ENCODE results near the gene RNU2-63P. TPM values are rescaled to one million over a fixed set of nuclear protein-coding genes. Genes with fewer than 3 reads are reported as not detected.
"Not testable (repeated sequence)": the region's sequence is repeated elsewhere in the genome, so short reads cannot be mapped to it uniquely, and the experiment has no call there.

The RNU2-63P gene
- total RNA-seq, 2 donors from 2014 or later = 12.6 to 43.6 TPM

DNA sequence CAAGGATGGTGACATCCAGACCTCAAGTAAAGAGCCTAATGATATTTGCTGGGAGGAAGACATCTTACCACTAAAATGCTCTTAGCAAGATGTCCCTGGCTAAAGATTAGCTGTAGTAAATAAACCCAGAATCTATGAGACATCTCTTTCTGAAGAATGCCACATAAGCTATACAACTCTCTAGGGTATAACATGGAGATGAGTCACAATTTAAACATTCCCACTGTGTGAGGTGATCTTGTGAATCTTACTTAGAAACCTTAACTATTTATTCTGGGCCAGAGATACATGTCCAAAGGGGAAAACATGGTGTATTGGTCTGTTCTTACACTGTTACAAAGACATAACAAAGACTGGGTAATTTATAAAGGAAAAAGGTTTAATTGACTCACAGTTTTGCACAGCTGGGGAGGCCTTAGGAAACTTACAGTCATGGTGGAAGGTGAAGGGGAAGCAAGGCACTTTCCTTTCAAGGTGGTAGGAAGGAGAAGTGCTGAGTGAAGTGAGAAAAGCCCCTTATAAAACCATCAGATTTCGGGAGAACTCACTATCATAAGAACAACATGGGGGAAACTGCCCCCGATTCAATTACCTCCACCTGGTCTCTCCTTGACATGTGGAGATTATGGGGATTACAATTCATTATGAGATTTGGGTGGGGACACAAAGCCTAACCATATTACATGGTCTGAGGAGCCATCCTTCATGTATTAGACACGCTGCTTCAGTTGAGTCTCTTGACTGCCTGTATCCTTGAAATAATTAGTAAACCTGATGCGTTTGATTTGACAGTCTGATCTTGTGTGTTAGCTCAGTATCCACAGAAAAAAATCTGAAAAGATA is 22.1 kb upstream of the RNU2-63P start:
- Mint-ChIP-seq H3K9me3 (peaks cover 0 to 11% of the 10 kb centered on the region in 2 donors), H3K36me3 (peaks cover 10 to 28% of the 10 kb centered on the region in 2 donors), H3K27ac (peak overlapping the region in 1 of 2 donors; percentile 61)
- ATAC-seq = peak; percentile 52 to 87
- no peak for DNase-seq (ENCODE audit: low spot score in 2 of 2)

DNA sequence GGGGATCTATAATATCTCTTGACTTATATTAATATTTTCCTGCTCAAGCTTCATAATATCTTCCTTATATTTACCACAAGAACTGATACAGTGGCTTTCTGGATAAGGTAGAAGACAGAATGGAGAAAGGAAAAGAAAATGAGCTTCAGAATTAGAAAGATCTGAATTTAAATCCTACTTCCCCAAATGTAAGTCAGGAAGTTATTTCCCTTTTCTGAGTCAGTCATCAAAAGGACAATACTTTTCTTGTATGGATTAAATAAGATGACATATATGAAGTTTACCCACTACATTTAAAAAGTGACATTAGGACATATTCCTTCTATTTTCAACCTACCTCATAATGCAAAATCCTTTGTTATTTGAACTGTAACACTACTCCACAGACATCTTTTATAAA is 20.3 kb upstream of the RNU2-63P start:
- H3K36me3 Mint-ChIP-seq = peaks cover 10 to 28% of the 10 kb centered on the region in 2 donors
- DNase-seq (ENCODE audit: low spot score in 2 of 2) (no peak), ATAC-seq (no peak)
- H3K27ac Mint-ChIP-seq = no peak overlapping the region
- peaks cover 0 to 11% of the 10 kb centered on the region in 2 donors for H3K9me3 Mint-ChIP-seq

DNA sequence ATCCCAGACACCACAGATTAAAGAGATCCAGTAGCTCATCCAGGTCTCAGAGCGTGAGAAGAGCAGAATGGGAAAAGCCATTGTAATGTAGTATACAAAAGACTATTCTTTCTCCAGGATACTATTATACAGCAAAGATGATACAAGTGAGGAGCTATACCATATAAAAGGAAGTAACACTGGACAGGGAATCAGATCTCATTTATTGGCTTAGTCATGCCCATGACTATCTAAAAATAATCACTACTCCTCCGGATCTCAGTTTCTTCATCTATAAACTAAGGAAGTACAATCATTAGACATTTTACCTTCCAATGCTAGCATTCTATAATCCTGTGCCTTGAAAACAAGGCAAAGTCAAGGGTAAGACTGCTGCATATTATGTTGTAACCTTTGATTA is 19.8 kb upstream of the RNU2-63P start:
- no peak for DNase-seq (ENCODE audit: low spot score in 2 of 2)
- H3K9me3 Mint-ChIP-seq = peaks cover 0 to 11% of the 10 kb centered on the region in 2 donors
- no peak overlapping the region for H3K27ac Mint-ChIP-seq
- ATAC-seq = no peak
- H3K36me3 Mint-ChIP-seq = peaks cover 10 to 28% of the 10 kb centered on the region in 2 donors

DNA sequence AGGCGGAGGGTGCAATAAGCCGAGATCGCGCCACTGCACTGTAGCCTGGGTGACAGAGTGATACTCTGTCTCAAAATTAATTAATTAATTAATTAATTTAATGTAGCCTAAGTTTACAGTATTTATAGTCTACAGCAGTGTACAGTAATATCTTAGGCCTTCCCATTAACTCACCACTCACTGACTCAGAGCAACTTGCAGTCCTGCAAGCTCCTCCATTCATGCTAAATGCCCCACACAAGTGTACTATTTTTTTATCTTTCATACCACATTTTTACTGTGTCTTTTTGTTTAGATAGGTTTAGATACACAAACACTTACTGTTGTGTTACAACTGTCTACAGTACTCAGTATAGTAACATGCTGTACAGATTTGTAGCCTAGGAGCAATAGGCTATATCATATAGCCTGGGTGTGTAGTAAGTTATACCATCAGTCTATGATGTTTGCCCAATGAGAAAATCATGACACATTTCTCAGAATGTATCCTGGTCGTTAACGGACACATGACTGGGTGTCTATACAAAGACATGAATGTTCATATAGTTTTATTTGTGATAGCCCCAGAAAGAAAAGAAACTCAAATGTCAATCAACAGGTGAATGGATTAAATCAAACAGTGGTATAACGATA is 15.8 kb upstream of the RNU2-63P start:
- ATAC-seq (no peak), DNase-seq (ENCODE audit: low spot score in 2 of 2) (no peak)
- Mint-ChIP-seq H3K9me3 (peaks cover 0 to 11% of the 10 kb centered on the region in 2 donors), H3K36me3 (peaks cover 25 to 35% of the 10 kb centered on the region in 2 donors), H3K27ac (no peak overlapping the region)

DNA sequence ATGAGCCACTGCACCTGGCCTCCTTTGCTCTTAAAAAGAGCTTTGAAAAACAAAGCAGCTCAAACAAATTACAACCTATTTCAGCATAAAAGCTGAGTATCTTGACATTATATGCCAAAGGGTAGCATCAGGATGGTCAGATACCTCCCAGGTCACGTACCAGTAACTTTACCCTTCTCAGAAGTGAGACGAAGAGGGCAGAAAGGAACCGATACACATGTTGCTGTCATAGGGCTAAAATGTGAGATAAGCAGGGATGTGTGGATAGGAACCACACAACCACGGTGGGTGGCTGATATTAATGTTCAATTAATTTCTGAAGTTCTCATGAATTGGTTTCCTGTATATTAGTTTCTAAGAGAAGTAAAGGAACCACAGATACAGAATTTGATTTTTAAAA is 12.6 kb upstream of the RNU2-63P start:
- Mint-ChIP-seq H3K36me3 (peaks cover 15% of the 10 kb centered on the region in 2 donors), H3K9me3 (no peaks in the 10 kb centered on the region), H3K27ac (peak overlapping the region; percentile 36 to 84)
- DNase-seq (ENCODE audit: low spot score in 2 of 2) = no peak
- ATAC-seq = no peak

DNA sequence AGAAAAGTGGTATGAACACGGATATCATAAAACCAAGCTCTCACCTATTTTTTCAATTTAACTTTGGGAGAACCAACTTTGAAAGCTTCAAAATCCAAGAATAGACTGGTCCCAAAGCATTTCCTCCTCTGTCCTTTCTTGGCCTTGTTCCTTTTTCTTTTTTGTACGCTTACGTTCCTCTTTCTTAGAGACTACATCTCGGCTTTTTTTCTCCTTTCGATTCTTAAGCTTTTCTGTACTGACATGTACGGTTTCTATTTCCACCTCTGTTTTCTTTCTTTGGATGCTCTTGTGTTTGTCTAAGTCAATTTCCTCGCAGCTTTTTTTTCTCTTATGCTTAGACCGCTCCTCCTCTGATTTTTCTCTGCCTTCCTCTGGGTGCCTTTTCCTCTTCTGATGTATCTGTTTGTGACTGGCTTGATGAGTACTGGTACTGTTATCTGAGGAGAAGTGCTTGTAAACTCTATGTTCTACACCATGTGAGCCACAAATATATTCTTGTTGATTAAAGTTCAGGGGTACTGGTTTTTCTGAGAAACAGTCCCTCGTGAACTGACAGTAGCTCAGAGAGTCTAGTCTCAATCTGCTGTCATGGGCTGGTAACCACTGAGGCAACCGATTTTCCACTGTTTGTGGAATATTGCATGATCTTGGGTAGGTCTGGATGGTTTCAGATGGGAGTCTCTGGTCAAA is 11.5 kb upstream of the RNU2-63P start:
- DNase-seq (ENCODE audit: low spot score in 2 of 2) (no peak), ATAC-seq (peak; percentile 28 to 31)
- peak overlapping the region; percentile 24 to 84 for H3K27ac Mint-ChIP-seq
- no peaks in the 10 kb centered on the region for H3K9me3 Mint-ChIP-seq
- peaks cover 15% of the 10 kb centered on the region in 2 donors for H3K36me3 Mint-ChIP-seq

DNA sequence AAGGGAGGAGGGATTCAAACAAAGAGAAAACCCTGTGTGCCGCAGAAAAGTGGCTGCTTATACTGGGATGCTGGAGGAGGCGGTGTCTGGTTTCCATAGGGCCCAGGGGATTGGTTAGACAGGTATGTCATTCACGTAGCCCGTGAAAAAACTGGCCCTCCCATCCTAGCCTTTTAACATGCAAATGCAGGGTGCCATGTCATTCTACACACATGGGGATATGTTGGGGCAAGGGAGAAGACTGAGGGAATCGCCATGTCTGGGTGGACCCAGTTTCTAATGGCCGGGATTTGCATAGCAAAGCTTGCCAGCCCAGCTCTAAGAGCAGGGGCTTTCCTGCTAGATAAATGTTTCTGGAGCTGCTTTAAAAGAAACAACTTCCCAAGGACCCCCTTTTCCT is 8.2 kb upstream of the RNU2-63P start:
- DNase-seq (ENCODE audit: low spot score in 2 of 2) = no peak
- Mint-ChIP-seq H3K9me3 (no peaks in the 10 kb centered on the region), H3K36me3 (peaks cover 15% of the 10 kb centered on the region in 2 donors), H3K27ac (no peak overlapping the region)
- ATAC-seq = no peak

DNA sequence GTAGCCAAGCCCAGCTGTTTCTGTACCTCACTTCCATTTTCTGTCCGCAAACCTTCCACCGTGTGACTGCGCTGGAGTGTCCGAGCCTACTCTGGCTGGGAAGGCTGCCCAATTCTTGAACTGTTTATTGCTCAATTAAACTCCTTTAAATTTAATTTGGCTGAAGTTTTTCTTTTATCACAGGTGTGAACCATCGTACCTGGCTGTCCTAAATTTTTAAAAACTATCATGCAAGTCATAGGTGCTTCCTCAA is 6.2 kb upstream of the RNU2-63P start:
- DNase-seq (ENCODE audit: low spot score in 2 of 2) (no peak), ATAC-seq (no peak)
- no peak overlapping the region for H3K27ac Mint-ChIP-seq
- peaks cover 10 to 12% of the 10 kb centered on the region in 2 donors for H3K36me3 Mint-ChIP-seq
- H3K9me3 Mint-ChIP-seq = peaks cover 0 to 6% of the 10 kb centered on the region in 2 donors

DNA sequence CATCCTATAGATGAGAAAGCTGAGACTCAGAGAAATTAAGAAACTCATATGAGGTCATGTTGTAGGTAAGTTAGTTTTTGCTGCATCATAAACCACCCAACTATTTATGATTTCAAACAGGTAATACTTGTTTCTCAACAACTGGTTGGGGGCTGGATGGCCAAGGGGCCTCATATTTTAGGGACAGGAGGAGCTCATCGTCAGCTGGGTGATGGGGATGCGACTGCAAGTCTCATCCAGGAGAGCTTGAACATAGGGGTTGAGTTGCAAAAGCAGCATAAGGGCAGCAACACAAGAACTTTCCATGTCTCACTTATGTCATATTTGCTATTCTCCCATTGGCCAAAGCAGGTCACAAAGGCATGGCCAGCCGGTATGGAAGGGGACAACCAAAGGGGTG is 3.6 kb upstream of the RNU2-63P start:
- Mint-ChIP-seq H3K9me3 (peaks cover 0 to 6% of the 10 kb centered on the region in 2 donors), H3K27ac (no peak overlapping the region), H3K36me3 (peaks cover 9 to 11% of the 10 kb centered on the region in 2 donors)
- ATAC-seq (no peak), DNase-seq (ENCODE audit: low spot score in 2 of 2) (no peak)

DNA sequence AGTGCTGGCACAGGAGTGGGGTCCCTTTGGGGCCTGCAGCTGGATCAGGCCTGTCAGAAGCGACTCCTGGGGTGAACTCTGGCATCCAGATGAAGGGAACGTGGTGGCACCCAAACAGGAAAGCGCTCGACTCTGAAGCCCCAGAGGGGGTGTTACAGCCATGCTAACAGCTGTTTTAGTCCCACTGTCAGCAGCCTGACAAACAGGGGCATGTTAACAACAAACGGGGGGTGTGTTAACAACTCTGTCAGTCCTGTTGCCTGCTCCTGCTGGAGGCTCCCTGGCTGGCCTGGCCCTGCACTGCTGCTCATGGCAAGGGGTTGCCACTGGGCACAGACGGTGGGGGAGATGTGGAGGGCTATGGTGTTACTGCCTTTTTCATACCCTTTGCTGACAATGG is 2.6 kb upstream of the RNU2-63P start:
- Mint-ChIP-seq H3K9me3 (peaks cover 0 to 6% of the 10 kb centered on the region in 2 donors), H3K27ac (no peak overlapping the region), H3K36me3 (peaks cover 9 to 11% of the 10 kb centered on the region in 2 donors)
- no peak for DNase-seq (ENCODE audit: low spot score in 2 of 2)
- ATAC-seq = no peak

DNA sequence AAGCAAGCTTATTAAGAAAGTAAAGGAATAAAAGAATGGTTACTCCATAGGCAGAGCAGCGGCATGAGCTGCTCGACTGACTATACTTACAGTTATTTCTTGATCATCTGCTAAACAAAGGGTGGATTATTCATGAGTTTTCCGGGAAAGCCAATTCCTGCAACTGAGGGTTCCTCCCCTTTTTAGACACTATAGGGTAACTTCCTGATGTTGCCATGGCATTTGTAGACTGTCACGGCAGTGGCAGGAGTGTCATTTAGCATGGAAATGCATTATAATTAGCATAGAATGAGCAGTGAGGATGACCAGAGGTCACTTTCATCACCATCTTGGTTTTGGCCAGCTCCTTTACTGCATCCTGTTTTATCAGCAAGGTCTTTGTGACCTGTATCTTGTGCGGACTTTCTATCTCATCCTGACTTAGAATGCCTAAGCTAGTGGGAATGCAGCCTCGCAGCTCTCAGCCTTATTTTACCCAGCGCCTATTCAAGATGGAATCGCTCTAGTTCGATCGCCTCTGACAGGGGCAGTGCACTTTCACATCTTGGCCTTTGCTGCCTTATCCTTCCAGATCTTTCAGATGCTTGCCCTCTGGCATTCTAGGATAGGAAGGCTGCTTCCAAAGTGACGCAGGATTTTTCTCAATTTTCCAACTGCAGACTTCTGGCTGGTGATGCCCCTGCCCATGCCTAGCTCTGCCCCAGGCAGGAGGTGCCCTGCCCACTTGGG is 1.9 kb upstream of the RNU2-63P start:
- DNase-seq (ENCODE audit: low spot score in 2 of 2); H3K9me3 Mint-ChIP-seq; ATAC-seq: not testable (repeated sequence)
- Mint-ChIP-seq H3K27ac (peak overlapping the region in 1 of 2 donors; percentile 95), H3K36me3 (peaks cover 9 to 11% of the 10 kb centered on the region in 2 donors)

DNA sequence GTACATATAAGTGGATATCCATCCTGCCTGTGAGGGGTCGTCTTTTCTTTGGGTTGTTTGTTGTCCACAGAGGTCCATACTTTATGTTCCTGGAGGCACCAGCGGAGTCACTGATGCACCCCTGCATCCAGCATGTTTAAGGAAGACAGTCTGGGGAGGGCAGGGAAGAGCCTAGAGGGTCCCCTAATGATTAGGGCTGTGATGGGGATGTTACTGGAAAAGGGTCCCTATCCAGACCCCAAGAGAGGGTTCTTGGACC is 1.4 kb upstream of the RNU2-63P start:
- H3K27ac Mint-ChIP-seq = peak overlapping the region in 1 of 2 donors; percentile 95

DNA sequence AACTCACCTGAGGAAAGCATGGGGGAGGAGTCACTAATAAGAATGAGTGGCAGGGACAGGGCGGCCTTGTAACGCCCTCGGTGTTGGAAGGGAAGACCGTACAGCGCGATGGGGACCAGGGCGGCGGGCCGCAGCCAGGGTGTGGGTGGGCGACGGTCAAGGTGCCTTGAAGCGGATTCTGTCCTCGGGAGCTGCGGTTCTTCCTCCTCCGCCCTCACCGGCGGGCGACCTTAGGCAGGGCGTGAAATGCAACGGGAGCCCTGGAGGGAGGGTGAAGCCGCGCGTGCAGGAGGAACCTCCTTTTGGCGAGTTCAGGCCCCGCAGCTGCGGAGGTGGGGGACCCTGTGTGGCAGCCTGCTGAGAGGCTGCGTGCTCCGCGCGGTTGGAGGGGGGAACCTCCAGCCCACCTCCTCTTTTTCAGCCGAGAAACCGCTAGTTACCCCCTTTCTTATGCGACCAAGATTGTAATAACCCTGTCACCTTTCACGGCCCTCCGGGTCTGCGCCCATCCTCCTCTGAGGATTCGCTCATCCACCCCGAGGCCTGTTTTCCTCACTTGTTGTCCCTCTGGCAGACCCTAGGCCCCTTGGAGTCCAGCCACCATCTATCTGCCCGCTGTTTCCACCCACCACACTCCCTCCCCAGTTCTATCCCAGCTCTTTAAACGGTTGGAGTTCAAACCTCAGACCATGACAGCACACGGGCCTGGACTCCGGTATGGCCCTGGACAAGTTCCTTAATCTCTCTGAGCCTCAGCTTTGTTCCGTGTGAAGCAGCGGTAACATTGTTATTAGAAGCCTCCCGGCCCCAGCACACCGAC is 823 bp upstream of the RNU2-63P start:
- peak; percentile 36 to 77 for ATAC-seq
- no peak for DNase-seq (ENCODE audit: low spot score in 2 of 2)
- H3K9me3 Mint-ChIP-seq = peaks cover 0 to 6% of the 10 kb centered on the region in 2 donors
- peaks cover 9 to 11% of the 10 kb centered on the region in 2 donors for H3K36me3 Mint-ChIP-seq
- peak overlapping the region; percentile 95 to 100 for H3K27ac Mint-ChIP-seq

More for the DNA sequence above, 1.4 kb upstream of the RNU2-63P start:
- not testable (repeated sequence) for H3K9me3 Mint-ChIP-seq; DNase-seq (ENCODE audit: low spot score in 2 of 2); ATAC-seq
- peaks cover 9 to 11% of the 10 kb centered on the region in 2 donors for H3K36me3 Mint-ChIP-seq

DNA sequence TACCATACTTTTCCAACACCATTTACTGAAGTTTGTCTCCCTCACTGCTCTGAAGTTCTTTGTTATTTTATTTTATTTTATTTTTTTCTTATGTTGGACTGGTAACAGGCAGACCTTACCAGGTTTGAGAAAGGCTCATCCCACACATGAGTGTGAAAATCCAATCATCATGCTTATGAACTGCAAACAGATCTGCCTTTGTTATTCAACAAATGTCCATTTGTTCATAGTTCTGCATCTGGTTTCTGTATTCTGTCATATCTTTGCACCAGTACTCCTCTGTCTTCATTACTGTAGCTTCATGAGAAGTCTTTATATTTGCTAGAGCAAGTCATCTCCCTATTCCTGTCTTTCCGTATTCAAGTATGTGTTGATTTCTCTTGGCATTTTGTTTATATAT is 5.3 kb downstream of the RNU2-63P start:
- Mint-ChIP-seq H3K36me3 (no peaks in the 10 kb centered on the region), H3K9me3 (no peaks in the 10 kb centered on the region), H3K27ac (no peak overlapping the region)
- no peak for ATAC-seq
- no peak for DNase-seq (ENCODE audit: low spot score in 2 of 2)

DNA sequence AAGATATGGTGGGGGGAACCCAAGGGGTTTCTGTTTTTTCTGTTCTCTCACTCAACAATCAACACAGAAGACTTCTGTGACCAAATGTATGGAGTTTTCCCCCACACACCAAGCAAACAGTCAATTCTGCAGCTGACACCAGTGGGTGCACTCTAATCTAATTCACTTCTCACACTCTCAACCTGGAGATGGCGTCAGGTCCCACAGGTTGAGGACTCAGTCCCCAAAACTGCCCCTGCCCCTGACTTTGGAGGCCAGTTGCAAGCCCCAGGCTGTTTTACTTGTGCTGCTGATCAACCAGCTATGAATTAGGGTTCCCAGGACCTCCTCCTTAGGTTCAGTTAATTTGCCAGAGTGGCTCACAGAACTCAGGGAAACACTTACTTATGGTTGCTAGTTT is 6.2 kb downstream of the RNU2-63P start:
- Mint-ChIP-seq H3K36me3 (no peaks in the 10 kb centered on the region), H3K27ac (no peak overlapping the region), H3K9me3 (no peaks in the 10 kb centered on the region)
- ATAC-seq (no peak), DNase-seq (ENCODE audit: low spot score in 2 of 2) (no peak)

DNA sequence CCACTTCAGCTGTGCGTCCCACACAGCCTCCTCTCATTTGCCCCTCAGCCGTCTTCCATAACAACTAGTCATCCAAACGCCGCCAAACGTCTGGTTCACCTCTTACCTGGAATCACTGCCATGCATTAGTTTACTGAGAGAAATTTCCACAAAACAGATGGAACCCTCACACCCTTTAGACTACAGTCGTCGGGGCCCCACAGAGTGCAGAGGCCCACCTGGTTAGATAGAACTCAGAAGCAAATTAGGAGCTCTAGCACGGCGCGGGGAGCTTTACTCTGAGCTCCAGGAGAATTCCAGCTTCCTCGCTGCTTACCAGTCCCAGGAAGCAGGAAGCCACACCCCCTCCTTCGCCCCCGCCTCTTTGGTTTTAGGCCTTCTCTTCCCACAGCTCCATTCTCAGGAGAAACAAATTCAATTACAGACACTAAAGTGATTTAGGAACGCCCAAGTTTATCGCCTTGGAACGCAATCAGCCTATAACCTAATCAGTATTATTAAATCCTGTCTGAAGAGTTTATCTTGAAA is 9.4 kb downstream of the RNU2-63P start:
- ATAC-seq (no peak), DNase-seq (ENCODE audit: low spot score in 2 of 2) (no peak)
- no peak overlapping the region for H3K27ac Mint-ChIP-seq
- H3K9me3 Mint-ChIP-seq = no peaks in the 10 kb centered on the region
- H3K36me3 Mint-ChIP-seq = no peaks in the 10 kb centered on the region
